Islet of Langerhans (tissue), 1 donor: ENCODE measurements around the gene PLK4.
"Not testable (repeated sequence)": the region's sequence is repeated elsewhere in the genome, so short reads cannot be mapped to it uniquely, and the experiment has no call there.

ENCODE experiments used
- FAIRE-seq: peaks from one replicate; lab custom pipeline; 2011; peaks lifted over from hg19 to GRCh38; lab: Jason Lieb, UNC

The PLK4 gene

GRCh38 chr4:127880763-127881562, at the start of gene PLK4:
PLK4 (plus strand) TSS chr4:127880893; CDS start chr4:127881135, 242 bp downstream.
- FAIRE-seq = peak; percentile 62

GRCh38 chr4:127832585-127832984, 48.1 kb upstream of the PLK4 start:
- FAIRE-seq = no peak

- FAIRE-seq = no peak
Observed at GRCh38 chr4:127843704-127844600, 36.7 kb upstream of the PLK4 start.

DNA sequence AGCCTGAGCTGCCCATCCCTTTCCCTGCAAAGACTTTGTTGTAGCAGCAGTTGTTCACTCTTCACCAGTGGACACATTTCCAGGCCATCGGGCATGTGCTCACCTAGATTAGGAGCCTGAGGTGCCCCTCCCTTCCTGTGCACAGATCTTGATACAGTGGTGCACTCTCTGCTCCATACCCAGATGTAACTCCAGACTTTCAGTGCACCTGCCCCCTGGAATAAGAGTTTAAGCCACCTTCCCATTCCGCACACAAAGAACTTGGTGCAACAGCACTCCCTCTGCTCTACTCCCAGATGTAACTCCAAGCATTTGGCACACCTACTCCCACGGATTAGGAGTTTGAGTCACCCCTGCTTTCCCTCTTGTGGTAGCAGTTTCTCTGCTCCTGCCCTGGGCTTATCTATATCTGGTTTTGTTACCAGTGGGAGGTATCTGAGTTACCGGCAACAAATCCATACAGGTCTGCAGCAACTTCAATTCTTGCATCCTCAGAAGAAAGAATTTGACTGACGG, 36.0 kb upstream of the PLK4 start:
- FAIRE-seq = no peak

DNA sequence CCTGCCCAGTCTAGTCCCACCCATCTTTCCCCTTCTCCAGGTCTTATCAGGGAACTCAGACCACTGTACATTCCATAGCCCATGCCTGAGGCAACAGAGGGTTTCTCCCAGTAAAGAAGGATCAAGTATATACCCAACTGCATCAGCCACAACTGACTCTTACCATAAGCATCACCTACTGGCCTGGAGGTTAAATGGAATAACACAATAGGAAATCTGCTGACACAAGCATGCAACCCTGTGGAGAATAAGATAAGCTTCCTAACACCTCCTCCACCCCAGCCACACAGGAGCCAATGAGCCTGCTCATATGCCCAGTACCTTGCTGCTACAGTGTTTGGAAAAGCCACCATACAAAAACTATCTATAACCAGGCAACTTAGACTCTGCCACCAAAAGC, 34.6 kb upstream of the PLK4 start:
- FAIRE-seq = no peak

GRCh38 chr4:127846765-127847164, 33.9 kb upstream of the PLK4 start:
- FAIRE-seq = no peak

- FAIRE-seq = no peak
Observed at GRCh38 chr4:127849505-127850234, 31.0 kb upstream of the PLK4 start.

GRCh38 chr4:127852661-127853060, 28.0 kb upstream of the PLK4 start:
- no peak for FAIRE-seq

GRCh38 chr4:127856196-127856812, 24.4 kb upstream of the PLK4 start:
- FAIRE-seq = no peak

- no peak for FAIRE-seq
Observed at GRCh38 chr4:127856813-127857447, 23.8 kb upstream of the PLK4 start.

- FAIRE-seq = no peak
Observed at GRCh38 chr4:127857641-127858040, 23.1 kb upstream of the PLK4 start.

GRCh38 chr4:127868196-127868595, 12.5 kb upstream of the PLK4 start:
- no peak for FAIRE-seq

- FAIRE-seq = no peak
Observed at GRCh38 chr4:127870281-127870680, 10.4 kb upstream of the PLK4 start.

DNA sequence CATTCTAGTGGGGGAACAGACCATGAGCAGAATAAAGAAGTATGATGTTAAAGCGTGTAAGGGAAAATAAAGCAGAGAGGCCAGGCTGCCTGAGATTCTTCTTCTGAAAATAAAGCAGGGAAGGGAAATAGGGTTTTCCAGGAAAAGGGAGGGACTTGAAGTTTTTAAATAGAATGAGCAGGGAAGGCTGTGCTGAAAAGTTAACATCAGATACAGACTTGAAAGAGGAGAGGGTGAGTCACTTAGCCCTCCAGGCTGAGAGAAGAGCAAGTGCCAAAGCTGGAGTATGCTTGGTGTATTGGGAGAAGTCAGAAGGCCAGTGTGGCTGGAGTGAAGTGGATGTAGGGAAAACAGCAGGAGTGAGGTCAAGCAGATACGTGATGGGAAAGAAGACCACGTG, 10.0 kb upstream of the PLK4 start:
- FAIRE-seq = no peak

GRCh38 chr4:127875791-127876190, 4.9 kb upstream of the PLK4 start:
- FAIRE-seq = no peak

DNA sequence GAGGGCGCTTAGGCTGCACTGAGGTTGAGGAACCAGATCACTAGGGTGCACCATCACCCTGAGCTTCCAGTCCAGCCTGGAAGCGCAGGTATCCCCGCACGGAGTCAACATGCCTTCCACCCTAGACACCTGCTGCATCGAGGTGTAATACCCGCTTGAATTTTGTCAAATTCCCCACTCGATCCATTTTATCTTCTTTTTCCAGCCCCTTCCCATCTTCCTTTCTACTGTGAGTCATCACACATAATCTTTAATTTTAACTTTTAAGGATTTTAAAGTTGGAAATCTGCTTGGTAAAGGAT, 821 bp downstream of the PLK4 start:
- no peak for FAIRE-seq

DNA sequence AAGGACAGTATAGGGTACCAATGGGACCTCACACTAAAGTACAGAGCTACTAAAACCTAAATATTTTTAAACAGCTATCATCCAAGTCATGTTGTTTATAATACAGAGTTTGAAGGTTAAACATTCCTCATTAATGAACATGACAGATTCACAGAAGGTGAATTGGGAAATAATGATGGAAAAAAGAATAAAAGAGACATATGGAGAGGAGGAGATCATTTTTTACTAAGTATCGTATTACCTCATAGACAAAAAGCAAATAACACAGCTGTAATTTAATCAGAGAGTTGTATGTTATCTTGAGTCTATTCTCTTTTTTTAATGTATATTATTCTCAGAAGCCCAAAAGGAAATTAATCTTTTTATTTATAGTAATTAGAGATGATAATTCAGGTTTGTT, 7.9 kb downstream of the PLK4 start:
- no peak for FAIRE-seq

- no peak for FAIRE-seq
Observed at GRCh38 chr4:127889903-127890302, 9.2 kb downstream of the PLK4 start.

DNA sequence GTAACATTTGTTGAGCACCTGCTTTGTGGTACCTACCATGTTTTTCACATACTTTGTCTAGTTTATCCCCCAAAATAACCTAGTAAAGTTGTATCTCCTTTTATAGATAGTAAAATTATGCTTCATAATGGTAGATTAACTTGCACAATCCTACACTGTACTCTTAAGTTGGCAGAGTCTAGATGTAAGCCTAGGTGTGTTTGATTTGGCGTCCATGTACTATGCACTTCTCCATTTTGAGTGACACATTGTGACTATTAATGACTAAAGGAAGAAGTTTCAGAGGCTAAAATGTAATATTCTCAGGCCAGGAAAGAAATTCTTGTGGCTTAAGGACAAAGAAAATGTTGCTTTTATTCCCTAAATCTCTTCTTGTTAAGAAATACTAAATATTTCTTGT, 15.4 kb downstream of the PLK4 start:
- no peak for FAIRE-seq

GRCh38 chr4:127896528-127896927, 15.8 kb downstream of the PLK4 start:
- FAIRE-seq = no peak

GRCh38 chr4:127899682-127900081, 19.0 kb downstream of the PLK4 start:
- FAIRE-seq = not testable (repeated sequence)

GRCh38 chr4:127905029-127905428, 24.3 kb downstream of the PLK4 start:
- no peak for FAIRE-seq
